ENCODE measurements around the gene SLC7A10. TPM values are rescaled to one million over a fixed set of nuclear protein-coding genes. Genes with fewer than 3 reads are reported as not detected.

The SLC7A10 gene
- total RNA-seq, 1 donor from 2014 or later = 1.4 TPM

DNA sequence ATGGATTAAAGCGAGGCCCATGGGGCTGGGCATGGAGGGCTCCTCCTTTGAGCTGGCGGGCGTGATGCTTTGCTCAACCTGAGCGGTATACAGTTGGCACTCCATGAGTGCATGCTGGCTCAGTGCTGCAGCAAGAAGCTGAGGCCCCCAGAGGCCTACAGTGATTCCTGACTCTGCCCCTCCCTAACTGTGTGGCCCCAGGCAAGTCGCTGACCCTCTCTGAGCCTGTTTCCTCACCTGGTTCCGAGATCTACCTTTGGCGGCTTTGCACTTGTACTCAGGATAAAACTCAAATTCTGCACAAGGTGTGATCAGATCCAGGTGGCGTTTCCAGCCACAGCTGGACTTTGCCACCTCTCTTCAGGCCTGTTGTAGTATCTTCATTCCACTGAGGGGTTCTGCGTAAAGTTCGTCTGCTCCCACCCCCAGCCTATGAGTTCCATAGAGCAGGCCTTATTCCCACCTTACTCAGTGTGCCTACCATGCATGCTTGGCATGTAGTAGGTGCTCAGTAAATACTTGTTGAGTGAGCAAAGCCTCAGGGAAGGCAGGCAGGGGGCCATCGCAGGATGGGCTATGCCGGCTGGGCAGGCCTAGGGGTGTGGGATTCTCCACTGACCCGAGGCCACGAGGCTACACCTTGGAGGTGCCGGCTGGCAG is 23.6 kb downstream of the SLC7A10 start:
- H3K4me3 Mint-ChIP-seq = no peak overlapping the region
- no peak overlapping the region for H3K27ac Mint-ChIP-seq (ENCODE audit: unreplicated experiment)
- H3K36me3 Mint-ChIP-seq (ENCODE audit: low read depth) = peaks cover 5% of the 10 kb centered on the region
- H3K9me3 Mint-ChIP-seq = no peaks in the 10 kb centered on the region
- H3K4me1 Mint-ChIP-seq = peaks cover 3% of the 10 kb centered on the region
- no peak for DNase-seq (ENCODE audit: low read depth, low spot score)
- TF ChIP-seq, protein P1, sequence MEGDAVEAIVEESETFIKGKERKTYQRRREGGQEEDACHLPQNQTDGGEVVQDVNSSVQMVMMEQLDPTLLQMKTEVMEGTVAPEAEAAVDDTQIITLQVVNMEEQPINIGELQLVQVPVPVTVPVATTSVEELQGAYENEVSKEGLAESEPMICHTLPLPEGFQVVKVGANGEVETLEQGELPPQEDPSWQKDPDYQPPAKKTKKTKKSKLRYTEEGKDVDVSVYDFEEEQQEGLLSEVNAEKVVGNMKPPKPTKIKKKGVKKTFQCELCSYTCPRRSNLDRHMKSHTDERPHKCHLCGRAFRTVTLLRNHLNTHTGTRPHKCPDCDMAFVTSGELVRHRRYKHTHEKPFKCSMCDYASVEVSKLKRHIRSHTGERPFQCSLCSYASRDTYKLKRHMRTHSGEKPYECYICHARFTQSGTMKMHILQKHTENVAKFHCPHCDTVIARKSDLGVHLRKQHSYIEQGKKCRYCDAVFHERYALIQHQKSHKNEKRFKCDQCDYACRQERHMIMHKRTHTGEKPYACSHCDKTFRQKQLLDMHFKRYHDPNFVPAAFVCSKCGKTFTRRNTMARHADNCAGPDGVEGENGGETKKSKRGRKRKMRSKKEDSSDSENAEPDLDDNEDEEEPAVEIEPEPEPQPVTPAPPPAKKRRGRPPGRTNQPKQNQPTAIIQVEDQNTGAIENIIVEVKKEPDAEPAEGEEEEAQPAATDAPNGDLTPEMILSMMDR (conservative IDR thresholded peaks at IDR 0.05) = no peak
- no peaks in the 10 kb centered on the region for H3K27me3 Mint-ChIP-seq (ENCODE audit: low read depth)

DNA sequence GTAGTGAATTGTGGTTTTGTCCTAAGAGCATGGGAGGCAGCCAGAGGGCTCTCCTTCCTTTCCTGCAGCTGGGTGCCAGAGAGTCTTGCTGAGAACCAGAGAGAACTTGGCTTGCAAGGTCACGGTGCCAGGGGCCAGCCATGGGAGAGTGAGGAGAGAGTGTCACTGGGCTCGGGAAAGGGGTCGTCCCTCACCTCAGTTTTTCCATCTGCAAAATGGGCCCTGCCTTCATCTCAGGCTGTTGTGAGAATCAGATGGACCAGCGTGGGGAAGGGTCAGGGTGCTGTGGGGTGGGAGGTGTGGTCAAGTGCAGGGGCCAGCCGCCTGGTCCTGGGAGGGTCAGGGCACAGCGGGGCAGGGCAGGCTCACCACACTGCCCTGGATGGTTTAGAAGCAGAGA is 24.2 kb downstream of the SLC7A10 start:
- H3K4me3 Mint-ChIP-seq = no peak overlapping the region
- H3K4me1 Mint-ChIP-seq = peaks cover 8% of the 10 kb centered on the region
- H3K9me3 Mint-ChIP-seq = no peaks in the 10 kb centered on the region
- no peak for DNase-seq (ENCODE audit: low read depth, low spot score)
- peaks cover 5% of the 10 kb centered on the region for H3K36me3 Mint-ChIP-seq (ENCODE audit: low read depth)
- H3K27ac Mint-ChIP-seq (ENCODE audit: unreplicated experiment) = no peak overlapping the region
- H3K27me3 Mint-ChIP-seq (ENCODE audit: low read depth) = no peaks in the 10 kb centered on the region
- TF ChIP-seq, protein P1 (conservative IDR thresholded peaks at IDR 0.05) = no peak

DNA sequence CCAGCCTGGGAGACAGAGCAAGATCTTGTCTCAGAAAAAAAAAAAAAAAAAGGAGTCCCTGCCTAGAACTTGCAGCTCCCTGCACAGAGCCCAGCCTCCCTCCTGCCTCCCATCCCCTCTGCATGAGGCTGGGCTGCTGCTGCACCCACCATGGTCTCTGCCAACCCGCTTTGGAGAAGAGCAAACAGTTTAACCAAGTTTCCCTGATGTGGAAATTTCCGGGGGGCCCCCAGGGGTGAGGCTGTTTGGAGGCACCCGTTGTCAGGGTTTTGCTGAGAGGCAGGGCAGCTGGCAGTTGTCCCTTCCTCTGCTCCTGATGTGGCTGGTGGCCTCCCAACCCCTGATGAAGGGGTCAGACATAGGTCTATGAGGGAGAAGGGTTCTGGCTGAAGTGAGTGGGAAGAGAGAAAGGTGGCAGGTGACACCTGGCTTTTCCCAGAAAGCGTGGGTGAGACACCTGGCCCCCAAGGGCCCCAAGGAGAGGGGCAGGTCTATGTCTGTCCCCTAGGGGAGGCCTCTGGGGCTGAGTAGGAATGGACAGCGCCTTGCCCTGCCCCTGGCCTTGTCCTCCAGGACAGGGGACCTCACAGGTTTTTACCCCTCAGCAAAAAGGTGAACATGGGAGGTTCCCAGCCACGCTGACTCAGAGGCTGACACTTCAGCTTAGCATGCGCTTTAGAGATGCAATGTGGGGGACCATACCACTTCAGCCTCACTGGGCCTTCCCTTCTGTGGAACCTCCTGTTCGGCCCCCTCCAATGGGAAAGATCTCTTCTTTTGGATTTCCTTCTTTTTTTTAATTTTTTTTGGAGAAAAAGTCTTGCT is 26.0 kb downstream of the SLC7A10 start:
- peaks cover 8% of the 10 kb centered on the region for H3K4me1 Mint-ChIP-seq
- peaks cover 5% of the 10 kb centered on the region for H3K36me3 Mint-ChIP-seq (ENCODE audit: low read depth)
- no peaks in the 10 kb centered on the region for H3K9me3 Mint-ChIP-seq
- H3K27ac Mint-ChIP-seq (ENCODE audit: unreplicated experiment) = no peak overlapping the region
- H3K4me3 Mint-ChIP-seq = no peak overlapping the region
- H3K27me3 Mint-ChIP-seq (ENCODE audit: low read depth) = no peaks in the 10 kb centered on the region
- DNase-seq (ENCODE audit: low read depth, low spot score) = no peak
- TF ChIP-seq, protein P1 (conservative IDR thresholded peaks at IDR 0.05) = no peak

DNA sequence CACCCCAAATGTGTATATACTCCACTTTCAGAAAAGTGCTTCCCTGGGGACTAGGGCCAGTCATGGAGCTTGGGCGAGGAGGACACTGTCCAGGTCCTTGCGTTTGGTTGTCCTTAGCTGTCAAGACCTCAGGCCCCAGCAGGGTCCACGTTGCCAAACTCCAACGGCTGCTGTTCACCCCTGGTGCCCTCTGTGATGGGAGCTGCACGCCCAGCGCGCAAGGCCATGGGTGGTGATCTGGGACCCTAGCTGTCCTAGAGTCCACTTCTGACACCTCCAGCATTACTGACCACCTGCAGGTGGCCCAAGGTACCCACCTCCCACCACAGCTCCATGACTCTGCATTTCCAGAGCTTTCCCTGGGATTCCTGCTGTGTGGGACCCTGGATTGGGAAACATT is 27.5 kb downstream of the SLC7A10 start:
- peaks cover 4% of the 10 kb centered on the region for H3K36me3 Mint-ChIP-seq (ENCODE audit: low read depth)
- DNase-seq (ENCODE audit: low read depth, low spot score) = no peak
- H3K27ac Mint-ChIP-seq (ENCODE audit: unreplicated experiment) = no peak overlapping the region
- H3K9me3 Mint-ChIP-seq = no peaks in the 10 kb centered on the region
- H3K27me3 Mint-ChIP-seq (ENCODE audit: low read depth) = no peaks in the 10 kb centered on the region
- peaks cover 8% of the 10 kb centered on the region for H3K4me1 Mint-ChIP-seq
- TF ChIP-seq, protein P1 (conservative IDR thresholded peaks at IDR 0.05) = no peak
- H3K4me3 Mint-ChIP-seq = no peak overlapping the region

DNA sequence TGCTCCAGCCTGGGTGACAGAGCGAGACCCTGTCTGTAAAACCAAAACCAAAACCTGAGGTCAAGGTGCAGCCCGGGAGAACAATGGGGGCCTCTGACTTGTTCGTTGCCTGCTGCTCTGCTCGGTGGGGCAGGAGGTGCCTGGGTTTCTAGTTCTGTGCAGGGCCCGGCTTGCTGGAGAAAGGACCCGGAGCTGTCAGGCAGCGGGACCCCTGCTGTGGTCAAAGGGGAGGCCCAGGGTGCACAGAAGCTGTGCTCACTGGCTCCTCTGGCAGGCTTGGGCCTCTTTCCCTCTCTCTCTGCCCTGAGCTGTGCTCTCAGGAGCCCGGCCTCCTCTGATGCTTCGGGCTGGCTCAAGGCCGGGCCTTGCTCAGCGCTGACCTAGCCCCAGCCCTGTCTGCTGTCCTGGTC is 28.1 kb downstream of the SLC7A10 start:
- no peak overlapping the region for H3K4me3 Mint-ChIP-seq

More for the DNA sequence above, 28.1 kb downstream of the SLC7A10 start:
- Mint-ChIP-seq H3K9me3 (no peaks in the 10 kb centered on the region), H3K27ac (ENCODE audit: unreplicated experiment) (no peak overlapping the region), H3K36me3 (ENCODE audit: low read depth) (no peaks in the 10 kb centered on the region), H3K4me1 (peaks cover 8% of the 10 kb centered on the region), H3K27me3 (ENCODE audit: low read depth) (no peaks in the 10 kb centered on the region)
- TF ChIP-seq, protein P1 (conservative IDR thresholded peaks at IDR 0.05) = no peak
- no peak for DNase-seq (ENCODE audit: low read depth, low spot score)

Measured in neural crest cell (in vitro differentiated cells).